Parathyroid adenoma (tissue), 2 donors: ENCODE measurements around the gene SPEN.
"Not testable (repeated sequence)": the region's sequence is repeated elsewhere in the genome, so short reads cannot be mapped to it uniquely, and the experiment has no call there.

ENCODE experiments used
- H2AFZ ChIP-seq: fragments of 300-600 bp; sonication (generic); one replicate; pipeline ENCODE4 v1.7.0; 2017; ENCODE audit warnings: antibody characterized with exemption, mild to moderate bottlenecking
- H3K27ac ChIP-seq: fragments of 300-600 bp; sonication (generic); one replicate; pipeline ENCODE4 v1.7.0; 2017
- H3K27me3 ChIP-seq: fragments of 300-600 bp; sonication (generic); one replicate; pipeline ENCODE4 v1.7.0; 2017; ENCODE audit warnings: low read length; ENCODE audit not compliant: control insufficient read depth, insufficient read depth
- H3K36me3 ChIP-seq: fragments of 300-600 bp; sonication (generic); one replicate; pipeline ENCODE4 v1.7.0; 2017; ENCODE audit warnings: low read length; ENCODE audit not compliant: control insufficient read depth, insufficient read depth
- H3K4me1 ChIP-seq: fragments of 300-600 bp; sonication (generic); one replicate; pipeline ENCODE4 v1.7.0; 2017; ENCODE audit warnings: control low read depth
- H3K4me2 ChIP-seq: fragments of 300-600 bp; sonication (generic); one replicate; pipeline ENCODE4 v1.7.0; 2017; ENCODE audit warnings: low read length
- H3K4me3 ChIP-seq: fragments of 300-600 bp; sonication (generic); one replicate; pipeline ENCODE4 v1.7.0; 2017; ENCODE audit warnings: low read depth, low read length
- H3K79me2 ChIP-seq: fragments of 300-600 bp; sonication (generic); one replicate; pipeline ENCODE4 v1.7.0; 2017; ENCODE audit warnings: control low read depth
- H3K9ac ChIP-seq: fragments of 300-600 bp; sonication (generic); one replicate; pipeline ENCODE4 v1.7.0; 2017; ENCODE audit warnings: mild to moderate bottlenecking
- H3K9me3 ChIP-seq: fragments of 300-600 bp; sonication (generic); one replicate; pipeline ENCODE4 v1.7.0; 2017; ENCODE audit warnings: low read length; ENCODE audit not compliant: control insufficient read depth
- TF ChIP-seq, protein P1 (sequence below): fragments of 300-600 bp; sonication (generic); IDR thresholded peaks from one replicate; pipeline ENCODE4 v1.7.0; 2017; ENCODE audit warnings: antibody characterized with exemption, mild to moderate bottlenecking
- donor health status: primary hyperparathyroidism.

Gene SPEN

GRCh38 chr1:15835205-15835740 is 12.2 kb upstream of the SPEN start:
- H3K4me2 ChIP-seq = peak overlapping the region; percentile 97
- TF ChIP-seq, protein P1, sequence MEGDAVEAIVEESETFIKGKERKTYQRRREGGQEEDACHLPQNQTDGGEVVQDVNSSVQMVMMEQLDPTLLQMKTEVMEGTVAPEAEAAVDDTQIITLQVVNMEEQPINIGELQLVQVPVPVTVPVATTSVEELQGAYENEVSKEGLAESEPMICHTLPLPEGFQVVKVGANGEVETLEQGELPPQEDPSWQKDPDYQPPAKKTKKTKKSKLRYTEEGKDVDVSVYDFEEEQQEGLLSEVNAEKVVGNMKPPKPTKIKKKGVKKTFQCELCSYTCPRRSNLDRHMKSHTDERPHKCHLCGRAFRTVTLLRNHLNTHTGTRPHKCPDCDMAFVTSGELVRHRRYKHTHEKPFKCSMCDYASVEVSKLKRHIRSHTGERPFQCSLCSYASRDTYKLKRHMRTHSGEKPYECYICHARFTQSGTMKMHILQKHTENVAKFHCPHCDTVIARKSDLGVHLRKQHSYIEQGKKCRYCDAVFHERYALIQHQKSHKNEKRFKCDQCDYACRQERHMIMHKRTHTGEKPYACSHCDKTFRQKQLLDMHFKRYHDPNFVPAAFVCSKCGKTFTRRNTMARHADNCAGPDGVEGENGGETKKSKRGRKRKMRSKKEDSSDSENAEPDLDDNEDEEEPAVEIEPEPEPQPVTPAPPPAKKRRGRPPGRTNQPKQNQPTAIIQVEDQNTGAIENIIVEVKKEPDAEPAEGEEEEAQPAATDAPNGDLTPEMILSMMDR = no peak
- H3K27ac ChIP-seq = peak overlapping the region; percentile 96
- H3K9ac ChIP-seq = peak overlapping the region; percentile 78
- H3K79me2 ChIP-seq = no peaks in the 10 kb centered on the region
- peak overlapping the region; percentile 94 for H3K4me3 ChIP-seq
- H3K4me1 ChIP-seq = no peaks in the 10 kb centered on the region
- H3K9me3 ChIP-seq = no peaks in the 10 kb centered on the region
- H3K36me3 ChIP-seq = no peaks in the 10 kb centered on the region
- peak overlapping the region; percentile 90 for H2AFZ ChIP-seq
- no peaks in the 10 kb centered on the region for H3K27me3 ChIP-seq

- Histone ChIP-seq H3K9me3 (no peaks in the 10 kb centered on the region), H3K4me2 (peak overlapping the region; percentile 97)
- TF ChIP-seq, protein P1 = no peak
These were observed 11.6 kb upstream of the SPEN start for GRCh38 chr1:15835741-15836510.

GRCh38 chr1:15836511-15836771 is 11.1 kb upstream of the SPEN start:
- H3K4me3 ChIP-seq = peak overlapping the region; percentile 94
- not testable (repeated sequence) for H3K36me3 ChIP-seq, H3K27me3 ChIP-seq, H3K4me1 ChIP-seq, H3K79me2 ChIP-seq, H3K9ac ChIP-seq, H3K9me3 ChIP-seq
- H3K27ac ChIP-seq = peak overlapping the region; percentile 96
- peak overlapping the region; percentile 95 for H2AFZ ChIP-seq
- H3K4me2 ChIP-seq = peak overlapping the region; percentile 68

More at GRCh38 chr1:15835741-15836510, 11.6 kb upstream of the SPEN start:
- Histone ChIP-seq H2AFZ (peak overlapping the region; percentile 95), H3K36me3 (no peaks in the 10 kb centered on the region), H3K27me3 (no peaks in the 10 kb centered on the region), H3K27ac (peak overlapping the region; percentile 96), H3K4me1 (no peaks in the 10 kb centered on the region), H3K4me3 (peak overlapping the region; percentile 94), H3K79me2 (no peaks in the 10 kb centered on the region), H3K9ac (peak overlapping the region; percentile 78)

- Histone ChIP-seq H3K4me2 (peak overlapping the region; percentile 68), H3K27ac (peak overlapping the region; percentile 96), H3K4me3 (peak overlapping the region; percentile 94), H3K79me2 (no peaks in the 10 kb centered on the region), H2AFZ (no peak overlapping the region), H3K9me3 (no peaks in the 10 kb centered on the region), H3K4me1 (no peaks in the 10 kb centered on the region), H3K9ac (no peak overlapping the region), H3K36me3 (no peaks in the 10 kb centered on the region), H3K27me3 (no peaks in the 10 kb centered on the region)
- TF ChIP-seq, protein P1 = no peak
These were observed 10.5 kb upstream of the SPEN start for GRCh38 chr1:15836772-15837669.

- H3K36me3 ChIP-seq = no peaks in the 10 kb centered on the region
- no peaks in the 10 kb centered on the region for H3K4me1 ChIP-seq
- H3K4me3 ChIP-seq = no peak overlapping the region
- no peak overlapping the region for H3K4me2 ChIP-seq
- H3K9me3 ChIP-seq = no peaks in the 10 kb centered on the region
- TF ChIP-seq, protein P1 = no peak
- no peak overlapping the region for H3K9ac ChIP-seq
- H2AFZ ChIP-seq = no peak overlapping the region
- H3K27ac ChIP-seq = no peak overlapping the region
- H3K79me2 ChIP-seq = no peaks in the 10 kb centered on the region
- H3K27me3 ChIP-seq = no peaks in the 10 kb centered on the region
These were observed 9.6 kb upstream of the SPEN start for GRCh38 chr1:15837931-15838330.
